ENCODE data around the gene DCST2.

Gene DCST2

DNA sequence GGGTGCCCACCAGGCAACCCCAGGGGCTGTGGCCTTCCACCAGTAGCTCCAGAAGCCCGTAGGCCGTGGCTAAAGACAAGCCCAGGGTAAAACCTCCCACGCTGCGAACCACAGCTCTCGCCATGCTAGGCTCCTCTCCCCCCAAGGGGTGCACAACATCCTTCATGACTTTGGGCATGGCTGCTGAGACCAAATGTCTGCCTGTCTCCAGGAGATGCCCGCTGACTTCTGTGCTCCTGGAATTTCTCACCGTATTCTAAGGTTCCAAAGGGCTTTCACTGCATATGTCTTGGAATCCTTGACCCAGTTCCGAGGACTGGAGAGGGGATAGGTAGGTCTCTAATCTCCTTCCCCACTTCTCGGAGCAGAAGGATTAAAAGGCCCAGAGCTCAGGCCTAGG is at the start of gene DCST2, which contains the start of gene DCST1:
DCST2 (minus strand) TSS at position 258 of the 400 bp plus-strand sequence; CDS start at position 178, 80 bp downstream.
DCST1 (plus strand) TSS at position 301 of the 400 bp plus-strand sequence. CDS start 213 bp downstream, outside the sequence.
- no peak for TF ChIP-seq CTCF (IDR thresholded peaks at IDR 0.05)

GRCh38 chr1:155083052-155083541 is 49.5 kb upstream of the DCST2 start:
- TF ChIP-seq CTCF (IDR thresholded peaks at IDR 0.05): no peak

DNA sequence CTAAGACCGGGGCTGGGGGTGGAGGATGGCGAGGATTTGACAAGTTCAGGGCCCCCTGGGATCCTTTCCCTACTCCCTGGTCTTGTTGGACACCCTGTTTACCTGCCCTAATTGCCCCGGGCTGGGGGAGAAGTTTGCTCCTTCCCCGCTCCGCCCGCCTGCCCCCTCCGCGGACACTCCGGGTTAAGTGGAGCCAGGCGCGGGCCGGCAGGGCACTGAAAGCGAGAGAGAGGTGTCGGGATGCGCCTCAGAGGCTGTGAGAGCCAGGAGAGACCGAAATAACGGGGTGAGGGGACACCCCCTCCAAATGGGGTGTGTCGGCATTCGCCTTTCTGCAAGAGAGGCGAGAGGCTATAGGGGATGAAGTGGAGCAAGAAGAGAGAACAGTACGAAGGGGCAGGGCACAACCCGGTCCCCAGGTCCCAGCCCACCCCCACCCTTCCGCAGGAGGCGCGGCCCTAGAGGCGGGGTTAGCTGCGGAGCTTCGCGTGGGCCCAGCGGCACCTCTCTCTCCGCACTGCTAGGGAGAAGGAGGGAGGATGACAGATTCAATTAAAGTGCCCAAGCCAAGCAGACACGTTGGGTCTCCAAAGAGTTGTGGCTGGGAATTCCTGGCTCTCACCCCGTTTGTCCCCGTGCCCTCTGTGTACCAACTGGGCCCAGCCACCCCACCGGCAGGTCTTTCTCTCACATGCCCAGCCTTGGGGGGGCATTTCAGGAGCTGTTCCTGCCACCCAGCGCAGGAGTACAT is 48.9 kb upstream of the DCST2 start:
- TF ChIP-seq CTCF (IDR thresholded peaks at IDR 0.05): no peak

DNA sequence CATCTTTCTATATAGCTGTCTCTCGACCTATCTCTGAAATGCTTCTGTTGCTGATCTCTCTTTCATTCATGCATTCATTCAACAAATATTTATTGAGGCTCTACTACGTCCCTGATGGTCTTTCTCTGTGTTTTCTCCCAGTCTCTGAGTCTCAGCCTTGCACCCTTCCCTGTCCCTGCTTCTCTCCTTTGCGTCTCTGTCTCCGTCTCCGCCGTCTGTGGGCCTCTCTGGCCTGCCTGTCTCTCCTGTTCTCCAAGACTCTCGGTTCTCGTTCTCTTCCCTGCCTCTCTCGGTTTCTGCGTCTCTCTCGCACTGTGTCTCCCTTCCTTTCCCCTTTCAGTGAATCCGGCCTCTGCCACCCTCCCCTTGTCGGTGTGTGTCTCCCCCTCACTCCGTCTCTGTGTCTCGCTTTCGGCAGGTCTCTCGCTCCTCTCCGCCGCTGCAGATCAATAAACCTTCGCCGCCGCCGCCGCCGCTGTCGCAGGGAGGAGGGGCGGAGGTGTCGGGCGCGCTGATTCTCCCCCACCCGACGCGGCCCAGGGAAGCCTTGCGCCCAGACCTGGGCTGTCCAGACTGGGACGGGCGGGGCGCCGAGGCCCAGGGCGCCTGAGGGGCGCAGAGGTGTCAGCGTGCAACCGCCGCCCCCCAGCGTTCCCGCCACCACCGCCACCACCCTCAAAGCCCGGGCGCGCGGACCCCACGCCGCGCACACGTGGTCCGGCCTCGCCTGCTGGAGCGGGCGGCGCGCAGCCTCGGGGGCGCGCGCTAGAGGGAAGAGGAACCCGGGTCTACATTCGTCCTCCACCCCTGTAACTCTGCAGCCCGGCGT is 48.1 kb upstream of the DCST2 start:
- TF ChIP-seq CTCF (IDR thresholded peaks at IDR 0.05): no peak

DNA sequence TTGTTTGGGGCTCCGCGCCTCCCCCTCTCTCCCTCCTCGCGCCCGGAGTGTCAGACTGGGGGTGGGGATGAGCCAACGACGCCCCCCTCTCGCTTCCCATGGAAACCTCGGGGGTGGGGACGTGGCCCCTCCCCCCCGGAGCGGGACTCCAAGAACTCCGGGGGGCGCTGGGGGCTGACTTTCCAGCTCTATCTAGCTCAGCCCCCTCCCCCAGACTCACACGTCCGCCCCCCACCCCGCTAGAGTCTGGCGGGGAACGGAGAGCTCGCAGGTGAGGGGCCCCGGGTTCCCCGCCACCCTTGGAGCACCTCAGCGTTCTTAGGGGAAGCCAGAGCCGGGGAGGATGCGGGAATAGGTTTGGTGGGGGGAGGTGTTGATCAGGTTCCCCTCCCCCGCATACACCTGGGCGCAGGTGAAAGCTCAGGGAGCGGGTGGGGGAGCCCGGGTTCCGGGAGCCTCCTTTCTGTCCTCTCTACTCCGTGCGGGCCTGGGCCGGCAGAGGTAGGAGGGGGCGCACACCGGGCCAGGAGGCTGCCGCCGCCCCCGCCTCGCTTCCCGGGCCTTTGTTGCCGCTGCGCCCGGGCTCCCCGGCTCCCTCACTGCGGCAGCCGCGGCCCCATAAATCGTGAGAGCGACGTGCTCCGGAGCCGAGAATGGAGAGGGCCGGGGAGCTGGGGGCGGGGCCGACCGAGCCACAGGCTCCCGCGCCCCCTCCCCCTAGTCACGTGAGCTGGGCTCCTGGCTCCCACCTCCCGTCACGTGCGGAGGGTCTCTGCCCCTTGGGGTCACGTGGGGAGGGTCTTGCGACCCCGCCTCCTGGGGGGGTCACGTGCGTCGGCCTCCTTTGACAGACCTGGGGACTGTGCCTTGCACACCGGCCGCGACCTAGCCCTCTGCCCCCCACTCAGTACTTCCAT is 47.0 kb upstream of the DCST2 start:
- no peak for TF ChIP-seq CTCF (IDR thresholded peaks at IDR 0.05)

GRCh38 chr1:155079487-155080311 is 46.1 kb upstream of the DCST2 start:
- no peak for TF ChIP-seq CTCF (IDR thresholded peaks at IDR 0.05)

Measured in LNCAP (cell line).